ENCODE measurements around the gene XPO6.

- TF ChIP-seq CTCF (conservative IDR thresholded peaks at IDR 0.05; ENCODE audit: low read length) (no peak), EZH2phosphoT487 (IDR thresholded peaks at IDR 0.05; ENCODE audit: borderline replicate concordance, low read depth, low read length) (no peak)
Measured at GRCh38 chr16:28260193-28260592, 48.4 kb upstream of the XPO6 start.
